ENCODE measurements around the gene ZMYND19. TPM values are rescaled to one million over a fixed set of nuclear protein-coding genes. Genes with fewer than 3 reads are reported as not detected.

Gene ZMYND19
- total and polyA plus RNA-seq, 2 of the 8 experiments (the other 6 are each of a cell fraction or from before 2014, with no cell fraction given), result 42.4 to 58.7 TPM

- WGBS, 2 experiments (ENCODE audit: extremely low coverage in 1 of 2, insufficient coverage in 1 of 2, insufficient read length in 1 of 2, insufficient replicate concordance in 2 of 2, low coverage in 1 of 2, low lambda C conversion rate in 2 of 2, missing lambda C conversion rate in 1 of 2), result 87% methylated on average over 18 of the region's 21 CpGs; no CpG with 5 or more reads in 1 of the 2 experiments
- FAIRE-seq (no peak), DNase-seq (ENCODE audit: low read depth in 1 of 2, low spot score in 2 of 2) (no peak)
- peaks cover 3 to 25% (median 11%) of the 10 kb centered on the region in 4 experiments; a peak in 6 of 8 replicates for H3K36me3 ChIP-seq (ENCODE audit: control insufficient read depth in 2 of 4, insufficient read depth in 4 of 4, low read length in 3 of 4)
- H2BK15ac ChIP-seq (ENCODE audit: low read length), result peak overlapping the region; percentile 88; the same call in 1 of the 2 replicates
- no peak overlapping the region for H3K9ac ChIP-seq (replicated peaks in 1 of 4; ENCODE audit: extremely low read depth in 1 of 4, low read depth in 3 of 4, low read length in 3 of 4)
- H3K9me3 ChIP-seq (ENCODE audit: insufficient read depth in 2 of 2, low read depth in 1 of 2, low read length in 1 of 2), result no peaks in the 10 kb centered on the region
- no peaks in the 10 kb centered on the region; the same call in 1 of the 2 replicates for H3K79me1 ChIP-seq (ENCODE audit: low read depth, low read length)
- H4K20me1 ChIP-seq (replicated peaks in 1 of 2; ENCODE audit: control insufficient read depth in 1 of 2, insufficient read depth in 2 of 2, low read length in 2 of 2), result peaks cover 11 to 28% of the 10 kb centered on the region in 2 experiments
- H3K4me2 ChIP-seq (ENCODE audit: insufficient read depth in 1 of 2, low read depth in 2 of 2, low read length in 2 of 2), result no peak overlapping the region
- peak overlapping the region; percentile 55; the same call in 1 of the 2 replicates for H2BK5ac ChIP-seq (ENCODE audit: low read depth, low read length)
- CTCF ChIA-PET (ENCODE audit: partially characterized antibody), result interaction anchor here (0.8 to 1.1 kb wide), 4 partner anchors 20 to 34 kb away, joined by 3 to 4 read pairs (median 4); no protein-coding TSS in a partner anchor
- no peak overlapping the region for H3K4me3 ChIP-seq (ENCODE audit: extremely low read depth in 1 of 4, insufficient read depth in 2 of 4, low read depth in 3 of 4, low read length in 4 of 4)
- peaks cover 0 to 12% of the 10 kb centered on the region in 2 experiments; a peak in 2 of 4 replicates for H3K79me2 ChIP-seq (ENCODE audit: control insufficient read depth in 1 of 2, insufficient read depth in 2 of 2, low read length in 2 of 2)
- H3K23ac ChIP-seq (ENCODE audit: insufficient read length), result no peak overlapping the region
- peak overlapping the region; percentile 23; the same call in 1 of the 2 replicates for H2BK12ac ChIP-seq (ENCODE audit: low read depth, low read length)
- peak overlapping the region; percentile 27 for H3K4ac ChIP-seq (replicated peaks; ENCODE audit: insufficient read length, low read depth, low read length)
- H3K56ac ChIP-seq (replicated peaks; ENCODE audit: insufficient read length, low read depth, low read length), result no peak overlapping the region
- H4K8ac ChIP-seq (ENCODE audit: extremely low read depth, insufficient read depth, low read length), result peak overlapping the region; percentile 71; the same call in 1 of the 2 replicates
- no peaks in the 10 kb centered on the region for H3K27me3 ChIP-seq (replicated peaks in 1 of 4; ENCODE audit: control insufficient read depth in 3 of 4, extremely low read depth in 1 of 4, insufficient read depth in 3 of 4, low read length in 3 of 4)
- peak overlapping the region; percentile 61; the same call in 1 of the 2 replicates for H2BK20ac ChIP-seq (ENCODE audit: low read length)
- H4K91ac ChIP-seq (replicated peaks; ENCODE audit: insufficient read length, low read length), result no peak overlapping the region
- no peak overlapping the region for H4K5ac ChIP-seq (ENCODE audit: insufficient read length, low read depth, low read length)
- no peak overlapping the region for H3K14ac ChIP-seq (ENCODE audit: insufficient read length)
- TF ChIP-seq BCL11A (IDR thresholded peaks at IDR 0.05; ENCODE audit: low read depth in 2 of 2, low read length in 2 of 2), result no peak
- TF ChIP-seq JUND (IDR thresholded peaks at IDR 0.05; ENCODE audit: low read length), result peak; percentile 39; the same call in 1 of the 2 replicates
- peak in 1 of 2 experiments; percentile 25; a peak in 1 of 3 replicates for TF ChIP-seq POLR2A (IDR thresholded peaks at IDR 0.05; ENCODE audit: control extremely low read depth in 1 of 2, low read depth in 2 of 2, low read length in 2 of 2)
- peak; percentile 36; the same call in 1 of the 2 replicates for TF ChIP-seq USF2 (IDR thresholded peaks at IDR 0.05; ENCODE audit: low read length)
- 0 out of 2 replicates have a peak overlapping the region, but pooled peaks have one; percentile 1 for H3K18ac ChIP-seq (ENCODE audit: extremely low read depth, low read length)
- peaks cover 0 to 8% (median 3%) of the 10 kb centered on the region in 4 experiments; a peak in 4 of 7 replicates for H3K4me1 ChIP-seq (replicated peaks in 1 of 4; ENCODE audit: control insufficient read depth in 3 of 4, insufficient read depth in 4 of 4, low read length in 3 of 4)
- no peaks in the 10 kb centered on the region for H3K23me2 ChIP-seq (ENCODE audit: low read depth, low read length)
- peak overlapping the region; percentile 7; the same call in 1 of the 2 replicates for H3K27ac ChIP-seq (ENCODE audit: low read depth, low read length)
- H2AFZ ChIP-seq (ENCODE audit: low read length), result no peak overlapping the region
- H2BK120ac ChIP-seq (replicated peaks; ENCODE audit: low read depth, low read length), result no peak overlapping the region
- POLR2A ChIA-PET (ENCODE audit: partially characterized antibody), result interaction anchor here (0.9 to 1.4 kb wide), 4 partner anchors 15 to 34 kb away, joined by 3 to 4 read pairs (median 4); no protein-coding TSS in a partner anchor
- 0 out of 2 replicates have a peak overlapping the region, but pooled peaks have one; percentile 8 for H2AK5ac ChIP-seq (ENCODE audit: low read depth, low read length)
These were observed 21.6 kb upstream of the ZMYND19 start for GRCh38 chr9:137611623-137612609.

Data from H1 (cell line).